Adrenal gland (tissue), 12 donors: ENCODE results near the gene AK8. TPM values are rescaled to one million over a fixed set of nuclear protein-coding genes. Genes with fewer than 3 reads are reported as not detected.

Source experiments
- DNase-seq, 7 donors: peaks; one replicate each; pipeline ENCODE4 v3.0.0-alpha.2; 2019 to 2020
- H3K27ac ChIP-seq, 5 donors: fragments of 200-600 bp; sonication (generic) in 4 of 5; 1 replicate in 3 of 5; 2 replicates in 2 of 5; pipeline versions ENCODE4 v1.5.1 to v1.8.0; 2016 to 2020; ENCODE audit warnings: mild to moderate bottlenecking in 1 of 5
- H3K27me3 ChIP-seq: fragments of 200-600 bp; 2 replicates; pipeline ENCODE4 v1.8.0; 2021
- H3K36me3 ChIP-seq, 2 donors: fragments of 200-600 bp; replicated peaks in 1 of 2; 1 replicate in 1 of 2; 2 replicates in 1 of 2; pipeline versions ENCODE4 v1.5.1 to v1.8.0; 2018 to 2022
- H3K4me1 ChIP-seq, 2 donors: fragments of 200-600 bp; replicated peaks in 1 of 2; 1 replicate in 1 of 2; 2 replicates in 1 of 2; pipeline versions ENCODE4 v1.5.1 to v1.8.0; 2018 to 2021
- H3K4me3 ChIP-seq, 4 donors: fragments of 200-600 bp; sonication (generic) in 3 of 4; one replicate each; pipeline ENCODE4 v1.5.1; 2016 to 2018
- H3K9me3 ChIP-seq, 3 donors: fragments of 200-600 bp; sonication (generic) in 1 of 3; replicated peaks in 1 of 3; 1 replicate in 2 of 3; 2 replicates in 1 of 3; pipeline versions ENCODE4 v1.5.1 to v1.8.0; 2016 to 2021
- POLR2A ChIP-seq, 2 donors: fragments of 450-650 bp; IDR thresholded peaks; one replicate each; pipeline ENCODE4 v1.6.1; 2017; ENCODE audit warnings: antibody characterized with exemption in 2 of 2, mild to moderate bottlenecking in 2 of 2, moderate library complexity in 1 of 2
- WGBS, 4 donors: extraction: QIAGEN DNeasy Blood & Tissue Kit in 2 of 4; methylation state at CpG; one replicate each; pipeline versions ENCODE4 v1.1.5 to v1.1.7; 2013 to 2017; 5-methylcytosine and 5-hydroxymethylcytosine counted together
- intact Hi-C, 2 donors: fragments of 100-400 bp; cut with DNase I; formaldehyde crosslinking; loops; one replicate each; pipeline versions ENCODE4 v1.14.1 to v1.15.0; 2022 to 2023
- polyA plus RNA-seq, 3 donors: library from polyadenylated mRNA; stranded (reverse); fragments of 200-250 nt in 2 of 3; fragments of 350-450 nt in 1 of 3; fragmentation: Illumina TruSeq in 1 of 3; extraction: RNeasy Lipid Tissue Mini Kit (QIAGEN cat#74804) in 1 of 3; gene quantifications; one replicate each; pipeline ENCODE4 v1.2.3, GENCODE V29; 2013 to 2014
- total RNA-seq, 9 donors: library from RNA; depleted of rRNA in 4 of 9; stranded (reverse); fragments of >200 nt in 4 of 9; fragments of 120-200 nt in 1 of 9; fragmentation: NEBNext Ultra II Directional in 1 of 9; extraction: Animal tissue kit (Norgen Biotek cat#: 25700) in 1 of 9; gene quantifications; one replicate each; pipeline versions ENCODE4 v1.1.0 to v1.2.4, GENCODE V29; 2013 to 2023
- TF ChIP-seq, protein P1 (sequence below), 6 experiments: fragments of 450-650 bp in 4 of 6; fragments of 200-600 bp in 2 of 6; sonication (generic) in 1 of 6; IDR thresholded peaks; 1 replicate in 5 of 6; 2 replicates in 1 of 6; pipeline versions ENCODE4 v1.5.1 to v1.8.0; 2016 to 2021; ENCODE audit warnings: antibody characterized with exemption in 6 of 6, mild to moderate bottlenecking in 2 of 6, moderate library complexity in 1 of 6
- donor health status: healthy with polysubstance abuse.
- donor health status: Bipolar disorder and iron deficiency.
- donor health status: DM: yes; HTN: yes; CAD: no.
- donor health status: DM: no; HTN: no; CAD: no.
- donor health status: DM: no; HTN: no; CAD: no.
- donor health status: DM: yes; HTN: yes; CAD: no.

Gene AK8
- total and polyA plus RNA-seq, 12 donors, result 0.69 to 6.0 (median 1.5) TPM

DNA sequence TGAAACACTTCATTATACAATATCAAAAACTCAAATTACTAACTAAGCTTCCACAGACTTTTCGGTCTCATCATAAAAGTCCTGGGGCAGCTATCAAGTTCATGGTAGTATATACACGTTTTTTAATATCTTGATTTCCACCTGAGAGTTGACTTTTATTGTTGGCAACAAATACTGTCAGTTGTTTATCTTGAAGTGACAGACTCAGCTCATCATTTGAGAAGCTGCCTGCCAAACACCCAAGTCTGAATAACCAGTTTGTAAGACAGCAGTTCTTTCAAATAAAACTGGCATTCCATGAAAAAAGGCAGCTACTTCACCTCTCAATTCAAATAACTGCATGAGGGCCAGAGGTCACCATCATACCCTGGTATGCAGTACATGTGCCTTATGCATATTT is 31.2 kb upstream of the AK8 start:
- intact Hi-C loops, result no loop called here
- no peaks in the 10 kb centered on the region for H3K9me3 ChIP-seq
- H3K27me3 ChIP-seq, result no peaks in the 10 kb centered on the region
- H3K36me3 ChIP-seq, result peaks cover 0 to 66% of the 10 kb centered on the region in 2 donors
- no peaks in the 10 kb centered on the region for H3K4me1 ChIP-seq
- 65 to 77% (median 72%) methylated on average over 2 of the region's 2 CpGs for WGBS, 4 donors
- H3K27ac ChIP-seq, result no peak overlapping the region
- H3K4me3 ChIP-seq, result no peak overlapping the region
- no peak for DNase-seq
- TF ChIP-seq, protein P1, sequence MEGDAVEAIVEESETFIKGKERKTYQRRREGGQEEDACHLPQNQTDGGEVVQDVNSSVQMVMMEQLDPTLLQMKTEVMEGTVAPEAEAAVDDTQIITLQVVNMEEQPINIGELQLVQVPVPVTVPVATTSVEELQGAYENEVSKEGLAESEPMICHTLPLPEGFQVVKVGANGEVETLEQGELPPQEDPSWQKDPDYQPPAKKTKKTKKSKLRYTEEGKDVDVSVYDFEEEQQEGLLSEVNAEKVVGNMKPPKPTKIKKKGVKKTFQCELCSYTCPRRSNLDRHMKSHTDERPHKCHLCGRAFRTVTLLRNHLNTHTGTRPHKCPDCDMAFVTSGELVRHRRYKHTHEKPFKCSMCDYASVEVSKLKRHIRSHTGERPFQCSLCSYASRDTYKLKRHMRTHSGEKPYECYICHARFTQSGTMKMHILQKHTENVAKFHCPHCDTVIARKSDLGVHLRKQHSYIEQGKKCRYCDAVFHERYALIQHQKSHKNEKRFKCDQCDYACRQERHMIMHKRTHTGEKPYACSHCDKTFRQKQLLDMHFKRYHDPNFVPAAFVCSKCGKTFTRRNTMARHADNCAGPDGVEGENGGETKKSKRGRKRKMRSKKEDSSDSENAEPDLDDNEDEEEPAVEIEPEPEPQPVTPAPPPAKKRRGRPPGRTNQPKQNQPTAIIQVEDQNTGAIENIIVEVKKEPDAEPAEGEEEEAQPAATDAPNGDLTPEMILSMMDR (IDR thresholded peaks at IDR 0.05), result no peak
- TF ChIP-seq POLR2A (IDR thresholded peaks at IDR 0.05), result no peak

DNA sequence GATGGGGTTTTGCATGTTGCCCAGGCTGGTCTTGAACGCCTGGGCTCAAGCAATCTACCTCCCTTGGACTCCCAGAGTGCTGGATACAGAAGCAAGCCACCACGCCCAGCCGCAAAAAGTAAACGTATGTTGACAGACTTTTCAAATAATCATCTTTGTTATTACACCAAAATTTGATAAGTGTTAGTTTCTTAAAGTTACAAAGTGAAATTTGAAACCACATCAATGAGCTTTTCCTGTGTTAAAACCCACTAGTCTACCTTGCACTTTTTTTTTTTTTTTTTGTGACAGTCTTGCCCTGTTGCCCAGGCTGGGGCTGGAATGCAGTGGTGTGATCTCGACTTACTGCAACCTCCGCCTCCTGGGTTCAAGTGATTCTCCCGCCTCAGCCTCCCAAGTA is 30.6 kb upstream of the AK8 start:
- DNase-seq, result no peak
- no peaks in the 10 kb centered on the region for H3K9me3 ChIP-seq
- no peak overlapping the region for H3K4me3 ChIP-seq
- H3K36me3 ChIP-seq, result peaks cover 0 to 72% of the 10 kb centered on the region in 2 donors
- intact Hi-C loops, result no loop called here
- no peaks in the 10 kb centered on the region for H3K27me3 ChIP-seq
- H3K27ac ChIP-seq, result no peak overlapping the region
- no peak for TF ChIP-seq POLR2A (IDR thresholded peaks at IDR 0.05)
- TF ChIP-seq, protein P1 (IDR thresholded peaks at IDR 0.05), result no peak
- H3K4me1 ChIP-seq, result no peaks in the 10 kb centered on the region
- 87 to 95% (median 92%) methylated on average over 7 of the region's 7 CpGs for WGBS, 4 donors

DNA sequence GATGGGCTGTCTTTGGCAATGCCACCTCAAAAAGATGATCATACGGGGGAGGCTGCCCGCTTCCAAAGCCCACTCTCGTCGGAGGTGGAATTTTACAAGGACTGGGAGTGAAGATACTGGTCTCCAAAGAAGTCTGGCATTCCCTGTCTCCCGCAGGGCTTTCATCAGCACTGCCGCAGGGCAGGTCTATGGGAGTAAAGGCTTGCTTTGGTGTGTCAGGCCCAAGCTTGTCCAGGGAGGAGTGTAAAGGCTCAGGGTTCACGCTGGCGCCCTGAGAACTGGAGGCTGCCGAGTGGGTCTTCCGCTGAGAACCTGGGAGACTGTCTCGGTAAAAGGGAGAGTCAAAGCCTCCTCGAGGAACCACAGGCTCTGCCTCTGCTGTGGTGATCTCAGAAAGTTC is 27.6 kb upstream of the AK8 start:
- Histone ChIP-seq H3K27me3 (no peaks in the 10 kb centered on the region), H3K9me3 (no peaks in the 10 kb centered on the region), H3K27ac (no peak overlapping the region), H3K4me3 (no peak overlapping the region), H3K4me1 (no peaks in the 10 kb centered on the region), H3K36me3 (peaks cover 0 to 74% of the 10 kb centered on the region in 2 donors)
- intact Hi-C loops, result no loop called here
- 87 to 95% (median 94%) methylated on average over 6 to 12 of the region's 12 CpGs for WGBS, 4 donors
- TF ChIP-seq, protein P1 (IDR thresholded peaks at IDR 0.05), result no peak
- no peak for TF ChIP-seq POLR2A (IDR thresholded peaks at IDR 0.05)
- DNase-seq, result no peak

- WGBS, 4 donors, result 84 to 90% (median 86%) methylated on average over 13 of the region's 13 CpGs
- H3K36me3 ChIP-seq, result peaks cover 0 to 75% of the 10 kb centered on the region in 2 donors
These were observed 25.7 kb upstream of the AK8 start for GRCh38 chr9:132903574-132904492.

More at GRCh38 chr9:132903574-132904492, 25.7 kb upstream of the AK8 start:
- no peaks in the 10 kb centered on the region for H3K4me1 ChIP-seq
- intact Hi-C loops, result no loop called here
- no peaks in the 10 kb centered on the region for H3K27me3 ChIP-seq
- peak in 2 of 7 donors; percentile 5 to 47 for DNase-seq
- H3K9me3 ChIP-seq, result no peaks in the 10 kb centered on the region
- H3K27ac ChIP-seq, result no peak overlapping the region
- no peak overlapping the region for H3K4me3 ChIP-seq
- TF ChIP-seq, protein P1 (IDR thresholded peaks at IDR 0.05), result no peak
- no peak for TF ChIP-seq POLR2A (IDR thresholded peaks at IDR 0.05)
